DND-41 (cell line): ENCODE measurements around the gene EFTUD2.
A peak's percentile ranks its signal among the peaks of the same experiment; 100 is the strongest.

ENCODE experiments used
- ATAC-seq: fragments of 200-7000 bp; cut with Tn5 transposase; 3 replicates; pipeline ENCODE4 v1.9.1; 2021; ENCODE audit warnings: low read depth; ENCODE audit not compliant: insufficient read depth
- DNase-seq: peaks from one replicate; pipeline ENCODE4 v3.0.0-alpha.2; 2020
- H2AFZ ChIP-seq: 2 replicates; pipeline ENCODE4 v1.6.0; 2012; ENCODE audit warnings: low read depth, low read length
- H3K27ac ChIP-seq: 2 replicates; pipeline ENCODE4 v1.5.1; 2012; ENCODE audit warnings: low read length, inconsistent platforms
- H3K27me3 ChIP-seq: fragments of 200-600 bp; sonication (generic); 2 replicates; pipeline ENCODE4 v1.6.0; 2012; ENCODE audit warnings: low read length, mild to moderate bottlenecking, inconsistent platforms; ENCODE audit not compliant: insufficient read depth, poor library complexity
- H3K36me3 ChIP-seq: 2 replicates; pipeline ENCODE4 v1.5.1; 2012; ENCODE audit warnings: low read length, inconsistent platforms; ENCODE audit not compliant: insufficient read depth
- H3K4me1 ChIP-seq: 2 replicates; pipeline ENCODE4 v1.5.1; 2012; ENCODE audit warnings: mild to moderate bottlenecking, low read length; ENCODE audit not compliant: insufficient read depth
- H3K4me2 ChIP-seq: 2 replicates; pipeline ENCODE4 v1.6.0; 2012; ENCODE audit warnings: mild to moderate bottlenecking, moderate library complexity, low read length, inconsistent platforms; ENCODE audit not compliant: insufficient read depth
- H3K4me3 ChIP-seq, 2 experiments: fragments of 200-600 bp in 1 of 2; shearing (Covaris generic) in 1 of 2; 2 replicates each; pipeline ENCODE4 v1.5.1; 2012 to 2016; ENCODE audit warnings: inconsistent platforms in 2 of 2, low read length in 2 of 2, mild to moderate bottlenecking in 2 of 2, low read depth in 1 of 2, moderate library complexity in 1 of 2
- H3K79me2 ChIP-seq: 2 replicates; pipeline ENCODE4 v1.6.0; 2012; ENCODE audit warnings: low read length, inconsistent platforms; ENCODE audit not compliant: insufficient read depth
- H3K9ac ChIP-seq: 2 replicates; pipeline ENCODE4 v1.6.0; 2012; ENCODE audit warnings: low read depth, mild to moderate bottlenecking, inconsistent platforms, low read length, moderate library complexity
- H3K9me3 ChIP-seq: 2 replicates; pipeline ENCODE4 v1.5.1; 2012; ENCODE audit warnings: low read length, moderate library complexity, mild to moderate bottlenecking, inconsistent platforms; ENCODE audit not compliant: insufficient read depth, severe bottlenecking
- H4K20me1 ChIP-seq: 2 replicates; pipeline ENCODE4 v1.6.0; 2012; ENCODE audit warnings: low read length; ENCODE audit not compliant: insufficient read depth
- CTCF ChIP-seq: IDR thresholded peaks from 2 replicates; pipeline ENCODE4 v1.5.1; 2012; ENCODE audit warnings: borderline replicate concordance, low read length, moderate library complexity, mild to moderate bottlenecking; ENCODE audit not compliant: poor library complexity, severe bottlenecking; ENCODE audit errors: extremely low read depth
- EZH2 ChIP-seq: IDR thresholded peaks from 3 replicates; pipeline ENCODE4 v1.6.1; 2012; ENCODE audit warnings: borderline replicate concordance, low read depth, mild to moderate bottlenecking, moderate library complexity, low read length, inconsistent platforms; ENCODE audit not compliant: severe bottlenecking

Gene EFTUD2

GRCh38 chr17:44925731-44926697 lies 26.8 kb upstream of the EFTUD2 start:
- Histone ChIP-seq H4K20me1 (peaks cover 38% of the 10 kb centered on the region), H3K4me2 (no peak overlapping the region), H2AFZ (no peak overlapping the region), H3K4me3 (no peak overlapping the region), H3K9me3 (no peaks in the 10 kb centered on the region), H3K79me2 (no peaks in the 10 kb centered on the region), H3K4me1 (no peaks in the 10 kb centered on the region), H3K9ac (no peak overlapping the region), H3K27ac (no peak overlapping the region), H3K27me3 (peaks cover 2% of the 10 kb centered on the region), H3K36me3 (peaks cover 54% of the 10 kb centered on the region)
- TF ChIP-seq CTCF (no peak), EZH2 (no peak)
- DNase-seq = no peak
- no peak for ATAC-seq

- ATAC-seq = peak; percentile 11; the same call in 1 of the 3 replicates
- Histone ChIP-seq H3K9ac (no peak overlapping the region), H3K27me3 (peaks cover 8% of the 10 kb centered on the region), H3K36me3 (peaks cover 35% of the 10 kb centered on the region), H3K79me2 (no peaks in the 10 kb centered on the region), H3K4me3 (no peak overlapping the region), H3K9me3 (no peaks in the 10 kb centered on the region), H2AFZ (no peak overlapping the region), H3K4me2 (no peak overlapping the region), H4K20me1 (peaks cover 30% of the 10 kb centered on the region), H3K27ac (no peak overlapping the region), H3K4me1 (no peaks in the 10 kb centered on the region)
- no peak for TF ChIP-seq CTCF
- DNase-seq = no peak
Measured at GRCh38 chr17:44924107-44924544, 24.9 kb upstream of the EFTUD2 start.

GRCh38 chr17:44922746-44923470 lies 23.7 kb upstream of the EFTUD2 start:
- no peak overlapping the region for H3K4me3 ChIP-seq
- no peak for DNase-seq

More at GRCh38 chr17:44922746-44923470, 23.7 kb upstream of the EFTUD2 start:
- no peak; the same call in none of the 3 replicates for ATAC-seq
- Histone ChIP-seq H3K27me3 (peaks cover 8% of the 10 kb centered on the region), H2AFZ (no peak overlapping the region), H3K36me3 (peaks cover 23% of the 10 kb centered on the region), H3K4me1 (no peaks in the 10 kb centered on the region), H3K9me3 (no peaks in the 10 kb centered on the region), H4K20me1 (peaks cover 23% of the 10 kb centered on the region), H3K9ac (no peak overlapping the region), H3K27ac (no peak overlapping the region), H3K4me2 (no peak overlapping the region), H3K79me2 (no peaks in the 10 kb centered on the region)
- no peak for TF ChIP-seq EZH2
- no peak for TF ChIP-seq CTCF
